GM18907 (cell line): ENCODE data around the gene CIPC.

Source experiments
- ATAC-seq: cut with Tn5 transposase; IDR thresholded peaks from one replicate; pipeline ENCODE4 v1.9.1; 2021; ENCODE audit warnings: mild to moderate bottlenecking, moderate library complexity; ENCODE audit not compliant: unreplicated experiment

The CIPC gene

GRCh38 chr14:77123381-77124325 is 25.6 kb downstream of the CIPC start:
- ATAC-seq, result no peak

GRCh38 chr14:77124345-77125280 is 26.6 kb downstream of the CIPC start:
- no peak for ATAC-seq

GRCh38 chr14:77125281-77125801 is 27.3 kb downstream of the CIPC start:
- no peak for ATAC-seq

- no peak for ATAC-seq
Observed at GRCh38 chr14:77125823-77126325, 27.8 kb downstream of the CIPC start.

- no peak for ATAC-seq
Observed at GRCh38 chr14:77126461-77126990, 28.5 kb downstream of the CIPC start.

GRCh38 chr14:77128414-77128891 is 30.4 kb downstream of the CIPC start:
- ATAC-seq, result no peak

- ATAC-seq, result no peak
Observed at GRCh38 chr14:77130386-77130785, 32.3 kb downstream of the CIPC start.

GRCh38 chr14:77131206-77131605 is 33.1 kb downstream of the CIPC start:
- no peak for ATAC-seq

- no peak for ATAC-seq
Observed at GRCh38 chr14:77131871-77132486, 33.9 kb downstream of the CIPC start.

- ATAC-seq, result peak; percentile 67
Observed at GRCh38 chr14:77133720-77134338, 35.8 kb downstream of the CIPC start.

GRCh38 chr14:77139022-77139421 is 41.0 kb downstream of the CIPC start:
- ATAC-seq, result no peak

- ATAC-seq, result no peak
Observed at GRCh38 chr14:77139540-77140358, 41.7 kb downstream of the CIPC start.

GRCh38 chr14:77140359-77141213 is 42.5 kb downstream of the CIPC start:
- no peak for ATAC-seq

- ATAC-seq, result no peak
Observed at GRCh38 chr14:77141214-77142004, 43.4 kb downstream of the CIPC start, which contains the start of gene ZDHHC22. Gene ZDHHC22, minus strand, starts transcription at chr14:77141791. Its CDS starts 2,053 bp downstream, at chr14:77139738.

- ATAC-seq, result no peak
Observed at GRCh38 chr14:77142005-77142800, 44.1 kb downstream of the CIPC start.

GRCh38 chr14:77143071-77143470 is 45.0 kb downstream of the CIPC start:
- no peak for ATAC-seq
